GM12878 (cell line): Measurements from ENCODE around the gene ARFIP1. TPM values are rescaled to one million over a fixed set of nuclear protein-coding genes. Genes with fewer than 3 reads are reported as not detected.

Experiments
- ATAC-seq: fragments of 200-7000 bp; cut with Tn5 transposase; 3 replicates; pipeline ENCODE4 v1.9.1; 2020; ENCODE audit warnings: mild to moderate bottlenecking, moderate library complexity
- BruUV-seq: library from RNA; stranded (reverse); fragments of 400-500 nt; replicated peaks from 2 replicates; lab custom pipeline; 2021; lab: Mats Ljungman, UMichigan
- CTCF ChIA-PET: fragments of 300-600 bp; sonication (Branson Sonifier 250); formaldehyde crosslinking; extraction: SDS; loops from one replicate; lab custom pipeline; 2021; ENCODE audit warnings: inconsistent platforms; lab: Yijun Ruan, JAX
- POLR2A ChIA-PET: fragments of 350-600 bp; formaldehyde crosslinking; extraction: SDS; loops from one replicate; lab custom pipeline; 2021; ENCODE audit warnings: inconsistent platforms; lab: Charles Lee
- RAD21 ChIA-PET: fragments of 300-600 bp; sonication (Branson Sonifier 250); formaldehyde crosslinking; loops from one replicate; lab custom pipeline; 2023; ENCODE audit warnings: antibody characterized with exemption; ENCODE audit not compliant: unreplicated experiment; lab: Charles Lee
- SMC1A ChIA-PET: fragments of 300-600 bp; sonication (Branson Sonifier 250); formaldehyde crosslinking; loops from one replicate; lab custom pipeline; 2023; ENCODE audit not compliant: unreplicated experiment, uncharacterized antibody; lab: Charles Lee
- DNase-seq: peaks from one replicate; pipeline ENCODE4 v3.0.0-alpha.2; 2011; ENCODE audit warnings: low read depth, low spot score
- FAIRE-seq: peaks from 3 replicates; lab custom pipeline; 2011; peaks lifted over from hg19 to GRCh38; lab: Jason Lieb, UNC
- H2AFZ ChIP-seq: 2 replicates; pipeline ENCODE4 v1.6.0; 2011; ENCODE audit warnings: low read depth, low read length, control low read depth; ENCODE audit not compliant: control insufficient read depth
- H3K27ac ChIP-seq: 2 replicates; pipeline ENCODE4 v1.5.1; 2011; ENCODE audit warnings: control low read depth; ENCODE audit not compliant: control insufficient read depth, insufficient read depth
- H3K27me3 ChIP-seq, 2 experiments: replicated peaks in 1 of 2; 2 replicates each; pipeline versions ENCODE4 v1.6.0 to v1.6.1; 2011; ENCODE audit warnings: low read length in 1 of 2; ENCODE audit not compliant: control insufficient read depth in 2 of 2, insufficient read depth in 2 of 2
- H3K36me3 ChIP-seq, 2 experiments: 2 replicates each; pipeline ENCODE4 v1.5.1; 2011; ENCODE audit warnings: low read length in 1 of 2; ENCODE audit not compliant: control insufficient read depth in 2 of 2, insufficient read depth in 2 of 2
- H3K4me1 ChIP-seq: 2 replicates; pipeline ENCODE4 v1.6.1; 2011; ENCODE audit warnings: mild to moderate bottlenecking, low read length, moderate library complexity, mixed read lengths; ENCODE audit not compliant: control insufficient read depth, insufficient read depth
- H3K4me2 ChIP-seq: 2 replicates; pipeline ENCODE4 v1.6.0; 2011; ENCODE audit warnings: control low read depth; ENCODE audit not compliant: control insufficient read depth, insufficient read depth
- H3K4me3 ChIP-seq: fragments of 200-600 bp; sonication (generic); 2 replicates; pipeline ENCODE4 v1.5.1; 2016
- H3K79me2 ChIP-seq: 2 replicates; pipeline ENCODE4 v1.6.0; 2011; ENCODE audit warnings: low read length; ENCODE audit not compliant: control insufficient read depth, insufficient read depth
- H3K9ac ChIP-seq: 2 replicates; pipeline ENCODE4 v1.8.0; 2011; ENCODE audit warnings: low read length, control low read depth, mixed read lengths; ENCODE audit not compliant: control insufficient read depth, insufficient read depth
- H3K9me3 ChIP-seq: replicated peaks from 3 replicates; pipeline ENCODE4 v1.5.1; 2011; ENCODE audit warnings: mild to moderate bottlenecking, low read length; ENCODE audit not compliant: control insufficient read depth, insufficient read depth
- H4K20me1 ChIP-seq: 2 replicates; pipeline ENCODE4 v1.6.0; 2011; ENCODE audit not compliant: control insufficient read depth, insufficient read depth
- DPF2 ChIP-seq: fragments of 450-650 bp; IDR thresholded peaks from 2 replicates; pipeline ENCODE4 v1.6.1; 2017; ENCODE audit warnings: mild to moderate bottlenecking
- EED ChIP-seq: sonication (generic); IDR thresholded peaks from 2 replicates; pipeline ENCODE4 v1.6.1; 2016; ENCODE audit warnings: antibody characterized with exemption, low read depth
- FOS ChIP-seq: IDR thresholded peaks from 3 replicates; pipeline ENCODE4 v1.6.1; 2011; ENCODE audit warnings: borderline replicate concordance; ENCODE audit not compliant: insufficient read length; ENCODE audit errors: extremely low read depth
- NFXL1 ChIP-seq: fragments of 450-650 bp; IDR thresholded peaks from 2 replicates; pipeline ENCODE4 v1.6.1; 2017; ENCODE audit warnings: antibody characterized with exemption, mild to moderate bottlenecking, borderline replicate concordance
- RAD51 ChIP-seq: fragments of 450-650 bp; IDR thresholded peaks from 2 replicates; pipeline ENCODE4 v1.6.1; 2016; ENCODE audit warnings: moderate library complexity, mild to moderate bottlenecking, inconsistent platforms
- SMARCA5 ChIP-seq: fragments of 450-650 bp; IDR thresholded peaks from 2 replicates; pipeline ENCODE4 v1.6.1; 2017; ENCODE audit warnings: mild to moderate bottlenecking
- SMC3 ChIP-seq: IDR thresholded peaks from 2 replicates; pipeline ENCODE4 v1.6.1; 2011; ENCODE audit warnings: low read length, improper control_type of control experiment, borderline replicate concordance
- TCF7 ChIP-seq: IDR thresholded peaks from 2 replicates; pipeline ENCODE4 v1.6.1; 2014; ENCODE audit warnings: antibody characterized with exemption, borderline replicate concordance
- WRNIP1 ChIP-seq: IDR thresholded peaks from 2 replicates; pipeline ENCODE4 v1.6.1; 2011; ENCODE audit warnings: low read depth, low read length, improper control_type of control experiment, borderline replicate concordance
- ZNF622 ChIP-seq: fragments of 450-650 bp; IDR thresholded peaks from 2 replicates; pipeline ENCODE4 v1.6.1; 2017; ENCODE audit warnings: mild to moderate bottlenecking, inconsistent platforms
- in situ Hi-C: fragments of 300-500 bp; cut with MboI; formaldehyde crosslinking; loops from 9 replicates; pipeline ENCODE4 v1.14.3; 2018; ENCODE audit warnings: mixed read lengths
- intact Hi-C: fragments of 100-400 bp; cut with micrococcal nuclease; formaldehyde crosslinking; loops from one replicate; pipeline ENCODE4 v1.14.2; 2022; ENCODE audit not compliant: unreplicated experiment
- polyA plus RNA-seq, 11 experiments: library from polyadenylated mRNA; depleted of rRNA in 4 of 11; unstranded in 6 of 11; stranded (reverse) in 5 of 11; fragments of >200 nt; fragmentation: Nextera tagmentation in 4 of 11; fragmentation: Illumina TruSeq in 1 of 11; extraction: Ambion mirVana in 4 of 11; extraction: Trizol in 1 of 11; gene quantifications; 1 replicate in 1 of 11; 2 replicates in 10 of 11; pipeline versions ENCODE4 v1.2.1 to v1.2.3, GENCODE V29; 2011 to 2016; ENCODE audit warnings: inconsistent platforms in 2 of 11, missing spikeins in 2 of 11, low read depth in 1 of 11
- total RNA-seq, 4 experiments: library from RNA; depleted of rRNA in 3 of 4; stranded (reverse); fragments of >200 nt in 3 of 4; fragmentation: Illumina TruSeq in 1 of 4; extraction: Trizol in 1 of 4; gene quantifications; 2 replicates each; pipeline versions ENCODE4 v1.2.1 to v1.2.3, GENCODE V29; 2013 to 2021
- TF ChIP-seq, protein P1 (sequence below): fragments of 450-650 bp; IDR thresholded peaks from 2 replicates; pipeline ENCODE4 v1.6.1; 2018; ENCODE audit warnings: borderline replicate concordance, mild to moderate bottlenecking; ENCODE audit not compliant: partially characterized antibody

The ARFIP1 gene
- total and polyA plus RNA-seq, 10 of the 15 experiments (the other 5 are each of a cell fraction or from before 2014, with no cell fraction given), result 9.5 to 21.7 (median 15.4) TPM

DNA sequence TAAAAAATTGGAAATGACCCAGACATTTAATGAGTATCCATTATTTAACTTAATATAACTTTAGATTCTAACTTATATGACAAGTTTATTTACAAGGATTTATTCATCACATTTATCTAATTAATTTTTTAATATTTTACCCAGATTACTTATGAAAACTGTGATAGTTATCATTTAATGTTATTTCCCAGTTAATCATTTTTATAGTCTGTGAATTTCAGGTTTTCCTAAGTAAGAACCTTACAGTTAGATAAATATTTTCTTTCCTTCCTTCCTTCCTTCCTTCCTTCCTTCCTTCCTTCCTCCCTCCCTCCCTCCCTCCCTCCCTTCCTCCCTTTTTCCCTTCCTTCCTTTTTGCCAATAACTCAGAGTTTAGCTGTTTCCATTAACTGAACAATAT is 141.5 kb downstream of the ARFIP1 start:
- Histone ChIP-seq H3K4me2 (no peak overlapping the region), H3K27ac (no peak overlapping the region), H2AFZ (no peak overlapping the region), H3K79me2 (no peaks in the 10 kb centered on the region), H4K20me1 (no peaks in the 10 kb centered on the region), H3K4me1 (no peaks in the 10 kb centered on the region), H3K9ac (no peak overlapping the region), H3K27me3 (no peaks in the 10 kb centered on the region), H3K9me3 (peaks cover 3% of the 10 kb centered on the region; the same call in 2 of the 3 replicates), H3K36me3 (no peaks in the 10 kb centered on the region), H3K4me3 (no peak overlapping the region)
- ChIA-PET POLR2A (no interaction called here), SMC1A (no interaction called here), CTCF (interaction anchor here (1.1 kb wide), 1 partner anchor 40 kb away, joined by 4 read pairs; no protein-coding TSS in a partner anchor), RAD21 (no interaction called here)
- no peak for FAIRE-seq
- no TSS peak for BruUV-seq
- intact Hi-C loops (no loop called here), in situ Hi-C loops (no loop called here)
- DNase-seq, result no peak
- no peak for ATAC-seq
- TF ChIP-seq NFXL1 (no peak), SMC3 (no peak), FOS (no peak), RAD51 (no peak), WRNIP1 (no peak), TCF7 (no peak), ZNF622 (no peak), EED (no peak), DPF2 (no peak), SMARCA5 (no peak)
- TF ChIP-seq, protein P1, sequence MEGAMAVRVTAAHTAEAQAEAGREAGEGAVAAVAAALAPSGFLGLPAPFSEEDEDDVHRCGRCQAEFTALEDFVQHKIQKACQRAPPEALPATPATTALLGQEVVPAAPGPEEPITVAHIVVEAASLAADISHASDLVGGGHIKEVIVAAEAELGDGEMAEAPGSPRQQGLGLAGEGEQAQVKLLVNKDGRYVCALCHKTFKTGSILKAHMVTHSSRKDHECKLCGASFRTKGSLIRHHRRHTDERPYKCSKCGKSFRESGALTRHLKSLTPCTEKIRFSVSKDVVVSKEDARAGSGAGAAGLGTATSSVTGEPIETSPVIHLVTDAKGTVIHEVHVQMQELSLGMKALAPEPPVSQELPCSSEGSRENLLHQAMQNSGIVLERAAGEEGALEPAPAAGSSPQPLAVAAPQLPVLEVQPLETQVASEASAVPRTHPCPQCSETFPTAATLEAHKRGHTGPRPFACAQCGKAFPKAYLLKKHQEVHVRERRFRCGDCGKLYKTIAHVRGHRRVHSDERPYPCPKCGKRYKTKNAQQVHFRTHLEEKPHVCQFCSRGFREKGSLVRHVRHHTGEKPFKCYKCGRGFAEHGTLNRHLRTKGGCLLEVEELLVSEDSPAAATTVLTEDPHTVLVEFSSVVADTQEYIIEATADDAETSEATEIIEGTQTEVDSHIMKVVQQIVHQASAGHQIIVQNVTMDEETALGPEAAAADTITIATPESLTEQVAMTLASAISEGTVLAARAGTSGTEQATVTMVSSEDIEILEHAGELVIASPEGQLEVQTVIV, result no peak
- TF ChIP-seq, all 136 proteins: peak for 0
